Measurements from ENCODE around the gene C11orf58. TPM values are rescaled to one million over a fixed set of nuclear protein-coding genes. Genes with fewer than 3 reads are reported as not detected.

The C11orf58 gene
- total and polyA plus RNA-seq, 10 donors: 83.9 to 147 (median 124) TPM

DNA sequence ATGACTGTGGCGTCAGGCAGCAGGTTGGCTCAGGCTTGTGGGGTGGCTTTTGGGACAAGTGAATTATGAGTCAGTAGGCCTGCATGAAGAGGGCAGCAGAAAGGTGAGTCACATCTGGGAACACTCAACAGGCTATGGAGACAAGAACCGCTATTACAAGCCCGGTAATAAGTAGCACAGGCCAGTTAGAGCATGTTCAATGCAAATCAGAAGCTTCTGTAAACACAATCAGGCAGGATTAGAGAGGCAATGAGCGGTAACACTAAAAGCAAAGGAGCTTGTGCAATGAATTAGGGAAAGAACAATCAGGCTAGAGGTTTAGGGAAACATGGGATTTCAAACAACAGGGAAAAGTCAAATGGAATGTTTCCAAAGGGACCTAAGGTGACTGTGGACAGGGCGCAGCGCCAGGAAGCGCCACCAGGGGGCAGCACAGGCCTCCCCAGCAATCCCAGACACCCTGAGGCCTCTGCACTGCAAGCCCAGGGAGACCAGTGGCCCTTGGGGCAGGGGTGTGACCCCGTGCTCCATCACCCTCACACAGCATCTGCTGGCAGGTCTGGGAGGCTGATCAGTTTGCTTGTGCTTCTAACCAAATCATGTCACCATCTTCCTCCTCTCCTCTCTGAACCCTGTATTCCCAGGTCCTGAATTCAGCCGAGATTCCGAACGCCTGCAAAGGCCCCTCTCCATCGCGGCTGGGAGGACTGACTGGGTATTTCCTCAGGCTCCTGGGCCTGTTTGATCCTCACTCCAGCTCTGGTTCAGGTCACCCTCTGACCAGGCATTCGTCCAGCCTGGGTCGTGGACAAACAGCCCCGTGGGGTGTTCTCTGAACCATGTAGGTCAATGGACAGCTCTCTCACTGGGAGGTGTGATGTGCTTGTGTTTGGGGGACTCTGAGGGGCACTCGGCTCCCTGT is 50.0 kb downstream of the C11orf58 start:
- intact Hi-C loops (cut with DNase I; ENCODE audit: low total_unique reads): loop anchor here (5.0 kb wide), 1 partner anchor 274 kb away; no protein-coding TSS in a partner anchor
- no peak overlapping the region for H3K4me3 ChIP-seq
- DNase-seq: peak; percentile 91
- H3K27ac ChIP-seq: peak overlapping the region in 1 of 8 donors; percentile 2
- H3K9me3 ChIP-seq: no peaks in the 10 kb centered on the region
- no peaks in the 10 kb centered on the region for H3K36me3 ChIP-seq
- TF ChIP-seq CTCF (IDR thresholded peaks at IDR 0.05 in 8 of 11, conservative IDR thresholded peaks at IDR 0.05 in 3 of 11) (peak; percentile 75 to 98 (median 92)), POLR2AphosphoS5 (IDR thresholded peaks at IDR 0.05) (peak in 2 of 3 donors; percentile 23 to 38), POLR2A (IDR thresholded peaks at IDR 0.05) (no peak)
- no peaks in the 10 kb centered on the region for H3K27me3 ChIP-seq (replicated peaks in 1 of 7)
- 68 to 72% (median 71%) methylated on average over 17 of the region's 17 CpGs for WGBS, 5 donors
- peaks cover 6 to 64% (median 31%) of the 10 kb centered on the region in 6 donors for H3K4me1 ChIP-seq

DNA sequence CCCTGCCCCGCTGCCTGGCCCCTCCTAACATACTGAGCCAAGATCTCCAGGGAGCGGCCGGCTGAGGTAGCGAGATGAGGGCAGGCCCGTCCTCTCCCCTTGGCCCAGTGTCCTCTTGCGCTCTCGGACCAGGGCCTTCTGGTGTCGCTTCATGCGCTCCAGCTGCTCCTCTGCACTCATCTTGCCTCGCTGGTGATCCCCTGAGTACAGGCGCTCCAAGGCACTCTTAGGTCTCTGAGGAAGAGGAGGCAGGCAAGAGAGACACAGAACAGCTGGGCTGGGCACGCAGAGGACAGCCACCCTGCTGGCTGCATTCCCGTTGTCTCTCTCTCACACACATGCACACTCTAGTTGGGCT is 50.6 kb downstream of the C11orf58 start:
- peak overlapping the region in 1 of 8 donors; percentile 2 for H3K27ac ChIP-seq
- peak; percentile 70 for DNase-seq
- H3K27me3 ChIP-seq (replicated peaks in 1 of 7): no peaks in the 10 kb centered on the region
- TF ChIP-seq POLR2A (IDR thresholded peaks at IDR 0.05): no peak
- TF ChIP-seq CTCF (IDR thresholded peaks at IDR 0.05 in 8 of 11, conservative IDR thresholded peaks at IDR 0.05 in 3 of 11): no peak
- TF ChIP-seq POLR2AphosphoS5 (IDR thresholded peaks at IDR 0.05): no peak
- intact Hi-C loops (cut with DNase I; ENCODE audit: low total_unique reads): loop anchor here (5.0 kb wide), 1 partner anchor 273 kb away; no protein-coding TSS in a partner anchor
- H3K36me3 ChIP-seq: no peaks in the 10 kb centered on the region
- 74 to 95% (median 89%) methylated on average over 11 to 13 of the region's 13 CpGs for WGBS, 5 donors
- H3K4me3 ChIP-seq: no peak overlapping the region
- no peaks in the 10 kb centered on the region for H3K9me3 ChIP-seq
- peaks cover 6 to 62% (median 31%) of the 10 kb centered on the region in 6 donors for H3K4me1 ChIP-seq

GRCh38 chr11:16789560-16790485 is 51.4 kb downstream of the C11orf58 start:
- intact Hi-C loops (cut with DNase I; ENCODE audit: low total_unique reads): loop anchor here (5.0 kb wide), 1 partner anchor 272 kb away; no protein-coding TSS in a partner anchor
- Histone ChIP-seq H3K27me3 (replicated peaks in 1 of 7) (no peaks in the 10 kb centered on the region), H3K4me3 (no peak overlapping the region), H3K36me3 (no peaks in the 10 kb centered on the region), H3K27ac (peak overlapping the region in 1 of 8 donors; percentile 76), H3K9me3 (no peaks in the 10 kb centered on the region), H3K4me1 (peaks cover 6 to 61% (median 28%) of the 10 kb centered on the region in 6 donors)
- WGBS, 5 donors: 90 to 96% (median 93%) methylated on average over 10 of the region's 10 CpGs
- TF ChIP-seq POLR2A (IDR thresholded peaks at IDR 0.05): no peak
- TF ChIP-seq CTCF (IDR thresholded peaks at IDR 0.05 in 8 of 11, conservative IDR thresholded peaks at IDR 0.05 in 3 of 11): no peak
- no peak for TF ChIP-seq POLR2AphosphoS5 (IDR thresholded peaks at IDR 0.05)
- peak; percentile 54 for DNase-seq

Data from spleen (tissue), 11 donors.